DMS 273 treated with DMSO at 0.1 percent for 48 hours (cell line): Measurements from ENCODE around the gene FOXO1.
"Not testable (repeated sequence)": the region's sequence is repeated elsewhere in the genome, so short reads cannot be mapped to it uniquely, and the experiment has no call there.

Source experiments
- DNase-seq: peaks from one replicate; lab custom pipeline; 2025; lab: John Stamatoyannopoulos, UW

Gene FOXO1

GRCh38 chr13:40666045-40666932 lies at the start of gene FOXO1:
FOXO1 (minus strand) TSS chr13:40666641; CDS start chr13:40666212, 429 bp downstream.
- DNase-seq: peak; percentile 44

- not testable (repeated sequence) for DNase-seq
These were observed 48.0 kb upstream of the FOXO1 start for GRCh38 chr13:40714433-40714832.

GRCh38 chr13:40706439-40706838 lies 40.0 kb upstream of the FOXO1 start:
- DNase-seq: no peak

- no peak for DNase-seq
These were observed 31.3 kb upstream of the FOXO1 start for GRCh38 chr13:40697711-40698110.

- DNase-seq: no peak
These were observed 28.0 kb upstream of the FOXO1 start for GRCh38 chr13:40694426-40694825.

GRCh38 chr13:40692946-40693345 lies 26.5 kb upstream of the FOXO1 start:
- DNase-seq: peak; percentile 45

- DNase-seq: no peak
These were observed 22.3 kb upstream of the FOXO1 start for GRCh38 chr13:40688781-40689180.

GRCh38 chr13:40682449-40683240 lies 16.2 kb upstream of the FOXO1 start:
- DNase-seq: no peak

- no peak for DNase-seq
These were observed 15.1 kb upstream of the FOXO1 start for GRCh38 chr13:40681341-40682146.

GRCh38 chr13:40680659-40681323 lies 14.3 kb upstream of the FOXO1 start:
- no peak for DNase-seq

GRCh38 chr13:40679480-40679985 lies 13.1 kb upstream of the FOXO1 start:
- DNase-seq: no peak

GRCh38 chr13:40677064-40677463 lies 10.6 kb upstream of the FOXO1 start:
- no peak for DNase-seq

- no peak for DNase-seq
These were observed 9.6 kb upstream of the FOXO1 start for GRCh38 chr13:40676007-40676406.

- no peak for DNase-seq
These were observed 7.0 kb upstream of the FOXO1 start for GRCh38 chr13:40673414-40673813.

GRCh38 chr13:40672765-40673397 lies 6.4 kb upstream of the FOXO1 start:
- no peak for DNase-seq

- peak; percentile 64 for DNase-seq
These were observed 5.7 kb upstream of the FOXO1 start for GRCh38 chr13:40671956-40672764.

GRCh38 chr13:40670307-40670706 lies 3.9 kb upstream of the FOXO1 start:
- no peak for DNase-seq

- no peak for DNase-seq
These were observed 1.9 kb upstream of the FOXO1 start for GRCh38 chr13:40668335-40668734.

GRCh38 chr13:40667622-40667978 lies 1.2 kb upstream of the FOXO1 start:
- no peak for DNase-seq
